Measurements from ENCODE around the gene POU3F2. TPM values are rescaled to one million over a fixed set of nuclear protein-coding genes. Genes with fewer than 3 reads are reported as not detected.

POU3F2 gene
- total and polyA plus RNA-seq, 2 donors (not counting 1 experiment from before 2014, with no cell fraction given) = not detected

DNA sequence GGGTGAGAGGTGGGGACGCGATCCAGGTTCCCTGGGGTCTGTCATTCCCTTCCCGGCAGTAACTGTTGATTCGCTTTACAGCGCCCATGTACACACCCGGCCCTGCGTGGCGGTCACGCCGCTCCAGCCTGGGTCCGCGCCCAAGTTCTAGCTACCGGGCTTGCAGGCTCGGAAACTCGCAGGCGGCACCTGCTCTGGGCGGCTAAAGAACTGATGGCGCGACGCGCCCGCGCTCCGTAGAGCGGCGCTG, 1.4 kb upstream of the POU3F2 start:
- Histone ChIP-seq H3K4me1 (ENCODE audit: control insufficient read depth, extremely low read depth, insufficient read depth, low read length) (peaks cover 6% of the 10 kb centered on the region), H3K36me3 (ENCODE audit: control insufficient read depth, insufficient read depth, low read length) (no peaks in the 10 kb centered on the region), H3K79me2 (ENCODE audit: control insufficient read depth, insufficient read depth, low read length) (no peaks in the 10 kb centered on the region), H4K20me1 (ENCODE audit: control insufficient read depth, extremely low read depth, insufficient read depth, low read length) (no peaks in the 10 kb centered on the region), H3K27me3 (ENCODE audit: control insufficient read depth, insufficient read depth, low read length) (peaks cover 69% of the 10 kb centered on the region), H3K4me2 (ENCODE audit: extremely low read depth, insufficient read depth, low read length) (peak overlapping the region; percentile 88), H2AFZ (ENCODE audit: low read length) (peak overlapping the region; percentile 33), H3K4me3 (replicated peaks in 1 of 4; ENCODE audit: control extremely low read depth in 1 of 4, insufficient read depth in 1 of 4, low read depth in 3 of 4, low read length in 4 of 4) (peak overlapping the region in 3 of 4 experiments; percentile 26 to 55 (median 46)), H3K27ac (ENCODE audit: insufficient read depth, low read length) (no peak overlapping the region), H3K9ac (ENCODE audit: insufficient read depth, low read length) (no peak overlapping the region), H3K9me3 (ENCODE audit: control insufficient read depth, insufficient read depth, low read depth, low read length) (no peaks in the 10 kb centered on the region)
- TF ChIP-seq, protein P1, sequence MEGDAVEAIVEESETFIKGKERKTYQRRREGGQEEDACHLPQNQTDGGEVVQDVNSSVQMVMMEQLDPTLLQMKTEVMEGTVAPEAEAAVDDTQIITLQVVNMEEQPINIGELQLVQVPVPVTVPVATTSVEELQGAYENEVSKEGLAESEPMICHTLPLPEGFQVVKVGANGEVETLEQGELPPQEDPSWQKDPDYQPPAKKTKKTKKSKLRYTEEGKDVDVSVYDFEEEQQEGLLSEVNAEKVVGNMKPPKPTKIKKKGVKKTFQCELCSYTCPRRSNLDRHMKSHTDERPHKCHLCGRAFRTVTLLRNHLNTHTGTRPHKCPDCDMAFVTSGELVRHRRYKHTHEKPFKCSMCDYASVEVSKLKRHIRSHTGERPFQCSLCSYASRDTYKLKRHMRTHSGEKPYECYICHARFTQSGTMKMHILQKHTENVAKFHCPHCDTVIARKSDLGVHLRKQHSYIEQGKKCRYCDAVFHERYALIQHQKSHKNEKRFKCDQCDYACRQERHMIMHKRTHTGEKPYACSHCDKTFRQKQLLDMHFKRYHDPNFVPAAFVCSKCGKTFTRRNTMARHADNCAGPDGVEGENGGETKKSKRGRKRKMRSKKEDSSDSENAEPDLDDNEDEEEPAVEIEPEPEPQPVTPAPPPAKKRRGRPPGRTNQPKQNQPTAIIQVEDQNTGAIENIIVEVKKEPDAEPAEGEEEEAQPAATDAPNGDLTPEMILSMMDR (conservative IDR thresholded peaks at IDR 0.05 in 1 of 2, IDR thresholded peaks at IDR 0.05 in 1 of 2; ENCODE audit: low read depth in 1 of 2, low read length in 2 of 2) = no peak
- no peak for TF ChIP-seq EZH2 (IDR thresholded peaks at IDR 0.05; ENCODE audit: low read length, missing control alignments)
- peak; percentile 23 to 62 for DNase-seq (ENCODE audit: low read depth in 2 of 2)

DNA sequence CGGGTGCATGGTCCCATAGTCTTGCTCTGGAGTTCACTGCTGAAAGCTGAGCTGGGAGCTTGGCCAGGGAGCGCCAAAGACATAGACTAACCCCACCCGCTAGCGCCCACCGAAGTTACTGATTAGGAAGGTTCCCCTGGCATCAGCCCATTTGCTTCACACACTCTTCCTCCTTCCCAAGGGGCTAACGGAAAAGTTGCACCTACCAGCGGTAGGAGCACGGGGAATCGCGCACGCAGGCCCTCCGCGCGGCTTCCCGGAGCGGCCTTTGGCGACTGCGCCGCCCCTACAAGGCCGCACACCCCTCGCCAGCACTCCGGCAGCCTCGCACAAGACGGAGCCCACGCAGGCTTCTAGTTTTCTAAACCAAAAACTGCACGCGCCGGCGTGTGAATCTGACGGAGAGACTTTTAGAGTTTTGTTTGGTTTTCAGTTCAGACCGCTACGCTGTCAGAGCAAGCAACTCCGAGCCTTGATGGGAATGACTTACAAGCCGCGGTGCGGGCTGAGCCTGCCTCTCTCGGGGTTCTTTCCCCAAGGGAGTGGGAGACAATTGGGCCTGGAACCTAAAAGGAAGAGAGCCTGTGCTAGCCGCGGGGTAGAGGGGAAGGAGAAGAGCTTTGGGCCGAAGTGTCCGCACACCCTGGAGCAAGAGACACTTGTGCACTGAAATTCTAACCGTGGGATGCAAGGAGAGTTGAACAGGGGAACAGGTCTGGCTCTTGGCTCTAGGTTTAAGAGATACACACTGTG, 891 bp upstream of the POU3F2 start:
- peaks cover 64% of the 10 kb centered on the region for H3K27me3 ChIP-seq (ENCODE audit: control insufficient read depth, insufficient read depth, low read length)
- H3K4me3 ChIP-seq (replicated peaks in 1 of 4; ENCODE audit: control extremely low read depth in 1 of 4, insufficient read depth in 1 of 4, low read depth in 3 of 4, low read length in 4 of 4) = peak overlapping the region; percentile 32 to 55 (median 49)
- H2AFZ ChIP-seq (ENCODE audit: low read length) = peak overlapping the region; percentile 20
- no peaks in the 10 kb centered on the region for H4K20me1 ChIP-seq (ENCODE audit: control insufficient read depth, extremely low read depth, insufficient read depth, low read length)
- no peaks in the 10 kb centered on the region for H3K36me3 ChIP-seq (ENCODE audit: control insufficient read depth, insufficient read depth, low read length)
- H3K4me2 ChIP-seq (ENCODE audit: extremely low read depth, insufficient read depth, low read length) = peak overlapping the region; percentile 88
- peak; percentile 41 for TF ChIP-seq EZH2 (IDR thresholded peaks at IDR 0.05; ENCODE audit: low read length, missing control alignments)
- TF ChIP-seq, protein P1 (conservative IDR thresholded peaks at IDR 0.05 in 1 of 2, IDR thresholded peaks at IDR 0.05 in 1 of 2; ENCODE audit: low read depth in 1 of 2, low read length in 2 of 2) = no peak
- peaks cover 6% of the 10 kb centered on the region for H3K4me1 ChIP-seq (ENCODE audit: control insufficient read depth, extremely low read depth, insufficient read depth, low read length)
- H3K9me3 ChIP-seq (ENCODE audit: control insufficient read depth, insufficient read depth, low read depth, low read length) = no peaks in the 10 kb centered on the region
- H3K79me2 ChIP-seq (ENCODE audit: control insufficient read depth, insufficient read depth, low read length) = no peaks in the 10 kb centered on the region
- no peak overlapping the region for H3K27ac ChIP-seq (ENCODE audit: insufficient read depth, low read length)
- peak; percentile 39 to 61 for DNase-seq (ENCODE audit: low read depth in 2 of 2)
- no peak overlapping the region for H3K9ac ChIP-seq (ENCODE audit: insufficient read depth, low read length)

DNA sequence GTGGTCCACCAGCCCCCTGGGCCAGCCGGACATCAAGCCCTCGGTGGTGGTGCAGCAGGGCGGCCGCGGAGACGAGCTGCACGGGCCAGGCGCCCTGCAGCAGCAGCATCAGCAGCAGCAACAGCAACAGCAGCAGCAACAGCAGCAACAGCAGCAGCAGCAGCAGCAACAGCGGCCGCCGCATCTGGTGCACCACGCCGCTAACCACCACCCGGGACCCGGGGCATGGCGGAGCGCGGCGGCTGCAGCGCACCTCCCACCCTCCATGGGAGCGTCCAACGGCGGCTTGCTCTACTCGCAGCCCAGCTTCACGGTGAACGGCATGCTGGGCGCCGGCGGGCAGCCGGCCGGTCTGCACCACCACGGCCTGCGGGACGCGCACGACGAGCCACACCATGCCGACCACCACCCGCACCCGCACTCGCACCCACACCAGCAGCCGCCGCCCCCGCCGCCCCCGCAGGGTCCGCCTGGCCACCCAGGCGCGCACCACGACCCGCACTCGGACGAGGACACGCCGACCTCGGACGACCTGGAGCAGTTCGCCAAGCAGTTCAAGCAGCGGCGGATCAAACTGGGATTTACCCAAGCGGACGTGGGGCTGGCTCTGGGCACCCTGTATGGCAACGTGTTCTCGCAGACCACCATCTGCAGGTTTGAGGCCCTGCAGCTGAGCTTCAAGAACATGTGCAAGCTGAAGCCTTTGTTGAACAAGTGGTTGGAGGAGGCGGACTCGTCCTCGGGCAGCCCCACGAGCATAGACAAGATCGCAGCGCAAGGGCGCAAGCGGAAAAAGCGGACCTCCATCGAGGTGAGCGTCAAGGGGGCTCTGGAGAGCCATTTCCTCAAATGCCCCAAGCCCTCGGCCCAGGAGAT, 1.0 kb downstream of the POU3F2 start:
- Histone ChIP-seq H3K4me3 (replicated peaks in 1 of 4; ENCODE audit: control extremely low read depth in 1 of 4, insufficient read depth in 1 of 4, low read depth in 3 of 4, low read length in 4 of 4) (peak overlapping the region in 1 of 4 experiments; percentile 14), H3K4me1 (ENCODE audit: control insufficient read depth, extremely low read depth, insufficient read depth, low read length) (peaks cover 6% of the 10 kb centered on the region)

More for the DNA sequence above, 1.0 kb downstream of the POU3F2 start:
- H3K79me2 ChIP-seq (ENCODE audit: control insufficient read depth, insufficient read depth, low read length) = no peaks in the 10 kb centered on the region
- DNase-seq (ENCODE audit: low read depth in 2 of 2) = peak in 1 of 2 donors; percentile 54
- H3K9me3 ChIP-seq (ENCODE audit: control insufficient read depth, insufficient read depth, low read depth, low read length) = no peaks in the 10 kb centered on the region
- TF ChIP-seq EZH2 (IDR thresholded peaks at IDR 0.05; ENCODE audit: low read length, missing control alignments) = peak; percentile 100
- TF ChIP-seq, protein P1 (conservative IDR thresholded peaks at IDR 0.05 in 1 of 2, IDR thresholded peaks at IDR 0.05 in 1 of 2; ENCODE audit: low read depth in 1 of 2, low read length in 2 of 2) = no peak
- H3K27ac ChIP-seq (ENCODE audit: insufficient read depth, low read length) = no peak overlapping the region
- H3K4me2 ChIP-seq (ENCODE audit: extremely low read depth, insufficient read depth, low read length) = no peak overlapping the region
- H4K20me1 ChIP-seq (ENCODE audit: control insufficient read depth, extremely low read depth, insufficient read depth, low read length) = no peaks in the 10 kb centered on the region
- H3K9ac ChIP-seq (ENCODE audit: insufficient read depth, low read length) = no peak overlapping the region
- H3K27me3 ChIP-seq (ENCODE audit: control insufficient read depth, insufficient read depth, low read length) = peaks cover 69% of the 10 kb centered on the region
- no peak overlapping the region for H2AFZ ChIP-seq (ENCODE audit: low read length)
- no peaks in the 10 kb centered on the region for H3K36me3 ChIP-seq (ENCODE audit: control insufficient read depth, insufficient read depth, low read length)

Measured in fibroblast of lung (primary cell).